H9 (cell line): ENCODE measurements around the gene RGS14. TPM values are rescaled to one million over a fixed set of nuclear protein-coding genes. Genes with fewer than 3 reads are reported as not detected.

Experiments used
- DNase-seq: peaks from one replicate; pipeline ENCODE4 v3.0.0-alpha.2; 2017
- H2AFZ ChIP-seq: one replicate; pipeline ENCODE4 v1.6.1; 2013; ENCODE audit warnings: mild to moderate bottlenecking, low read length, control low read depth, moderate library complexity
- H2AK5ac ChIP-seq: 2 replicates; pipeline ENCODE4 v1.6.1; 2013; ENCODE audit warnings: low read length, control low read depth, mixed read lengths; ENCODE audit not compliant: insufficient read length
- H2BK120ac ChIP-seq: one replicate; pipeline ENCODE4 v1.6.1; 2013; ENCODE audit warnings: low read depth, mild to moderate bottlenecking, low read length, control low read depth, inconsistent platforms; ENCODE audit not compliant: poor library complexity, severe bottlenecking
- H2BK12ac ChIP-seq: 2 replicates; pipeline ENCODE4 v1.6.1; 2013; ENCODE audit warnings: low read length, control low read depth, mixed read lengths, low read depth; ENCODE audit not compliant: insufficient read length
- H2BK15ac ChIP-seq: 2 replicates; pipeline ENCODE4 v1.6.1; 2013; ENCODE audit warnings: low read depth, low read length, control low read depth
- H2BK20ac ChIP-seq: one replicate; pipeline ENCODE4 v1.6.1; 2013; ENCODE audit warnings: low read depth, mild to moderate bottlenecking, low read length, control low read depth, inconsistent platforms; ENCODE audit not compliant: poor library complexity, severe bottlenecking
- H2BK5ac ChIP-seq: 2 replicates; pipeline ENCODE4 v1.6.1; 2013; ENCODE audit warnings: low read length, control low read depth, mixed read lengths; ENCODE audit not compliant: insufficient read length
- H3K14ac ChIP-seq: 2 replicates; pipeline ENCODE4 v1.6.1; 2013; ENCODE audit warnings: low read length, control low read depth; ENCODE audit not compliant: insufficient read depth
- H3K18ac ChIP-seq: 2 replicates; pipeline ENCODE4 v1.6.1; 2013; ENCODE audit warnings: low read depth, mild to moderate bottlenecking, mixed read lengths, low read length, control low read depth; ENCODE audit not compliant: insufficient read length
- H3K23ac ChIP-seq: 2 replicates; pipeline ENCODE4 v1.6.1; 2013; ENCODE audit warnings: low read length, control low read depth, mixed read lengths, low read depth; ENCODE audit not compliant: insufficient read length
- H3K23me2 ChIP-seq: 2 replicates; pipeline ENCODE4 v1.6.1; 2013; ENCODE audit warnings: low read depth, mild to moderate bottlenecking, mixed read lengths, low read length, control low read depth; ENCODE audit not compliant: insufficient read length, poor library complexity, severe bottlenecking
- H3K27ac ChIP-seq: 2 replicates; pipeline ENCODE4 v1.5.1; 2013; ENCODE audit warnings: low read length, control low read depth, mixed read lengths, low read depth; ENCODE audit not compliant: insufficient read length
- H3K27me3 ChIP-seq: 2 replicates; pipeline ENCODE4 v1.6.1; 2013; ENCODE audit warnings: low read length, control low read depth, inconsistent platforms; ENCODE audit not compliant: insufficient read depth
- H3K4ac ChIP-seq: 2 replicates; pipeline ENCODE4 v1.6.1; 2013; ENCODE audit warnings: low read depth, mild to moderate bottlenecking, control low read depth, inconsistent platforms, low read length, moderate library complexity
- H3K4me1 ChIP-seq: 2 replicates; pipeline ENCODE4 v1.6.1; 2013; ENCODE audit warnings: low read length, control low read depth, inconsistent platforms; ENCODE audit not compliant: insufficient read depth
- H3K4me2 ChIP-seq: 2 replicates; pipeline ENCODE4 v1.6.1; 2013; ENCODE audit warnings: low read length, control low read depth, mixed read lengths; ENCODE audit not compliant: insufficient read length, insufficient read depth
- H3K56ac ChIP-seq: 2 replicates; pipeline ENCODE4 v1.6.1; 2013; ENCODE audit warnings: low read depth, mild to moderate bottlenecking, mixed read lengths, low read length, control low read depth; ENCODE audit not compliant: insufficient read length
- H3K79me1 ChIP-seq: 2 replicates; pipeline ENCODE4 v1.6.1; 2013; ENCODE audit warnings: low read depth, mild to moderate bottlenecking, moderate library complexity, low read length, control low read depth, inconsistent platforms; ENCODE audit not compliant: insufficient read depth, poor library complexity, severe bottlenecking
- H3K79me2 ChIP-seq: 2 replicates; pipeline ENCODE4 v1.6.1; 2013; ENCODE audit warnings: low read length, control low read depth, inconsistent platforms; ENCODE audit not compliant: insufficient read depth
- H3K9ac ChIP-seq: 2 replicates; pipeline ENCODE4 v1.6.1; 2013; ENCODE audit warnings: low read length, control low read depth, mixed read lengths; ENCODE audit not compliant: insufficient read length; ENCODE audit errors: extremely low read depth
- H3K9me3 ChIP-seq: one replicate; pipeline ENCODE4 v1.6.1; 2013; ENCODE audit warnings: low read depth, low read length, inconsistent platforms; ENCODE audit not compliant: control insufficient read depth
- H3T11ph ChIP-seq: one replicate; pipeline ENCODE4 v1.6.1; 2013; ENCODE audit warnings: mild to moderate bottlenecking, low read length, control low read depth, inconsistent platforms
- H4K20me1 ChIP-seq: one replicate; pipeline ENCODE4 v1.6.1; 2013; ENCODE audit not compliant: control insufficient read depth, insufficient read length, insufficient read depth
- H4K5ac ChIP-seq: 2 replicates; pipeline ENCODE4 v1.6.1; 2013; ENCODE audit warnings: low read depth, mild to moderate bottlenecking, mixed read lengths, low read length, control low read depth; ENCODE audit not compliant: insufficient read length
- H4K8ac ChIP-seq: replicated peaks from 2 replicates; pipeline ENCODE4 v1.6.1; 2013; ENCODE audit warnings: low read length, control low read depth, mixed read lengths, low read depth; ENCODE audit not compliant: insufficient read length
- H4K91ac ChIP-seq: 2 replicates; pipeline ENCODE4 v1.6.1; 2013; ENCODE audit warnings: low read depth, mild to moderate bottlenecking, moderate library complexity, mixed read lengths, low read length, control low read depth; ENCODE audit not compliant: insufficient read length
- H3K27ac Mint-ChIP-seq, 3 experiments: 2 replicates in 2 of 3; 3 replicates in 1 of 3; pipeline ENCODE4 v1.8.0; 2020 to 2021; ENCODE audit warnings: mixed read lengths in 3 of 3, mild to moderate bottlenecking in 1 of 3, moderate library complexity in 1 of 3
- H3K27me3 Mint-ChIP-seq: 2 replicates; pipeline ENCODE4 v1.8.0; 2021; ENCODE audit warnings: low read depth, mild to moderate bottlenecking, moderate library complexity, mixed read lengths
- H3K36me3 Mint-ChIP-seq, 3 experiments: 2 replicates in 2 of 3; 3 replicates in 1 of 3; pipeline ENCODE4 v1.8.0; 2020 to 2021; ENCODE audit warnings: low read depth in 3 of 3, mixed read lengths in 3 of 3; ENCODE audit not compliant: insufficient read depth in 1 of 3
- H3K4me1 Mint-ChIP-seq, 2 experiments: 2 replicates each; pipeline ENCODE4 v1.8.0; 2020; ENCODE audit warnings: mixed read lengths in 2 of 2
- H3K4me3 Mint-ChIP-seq, 2 experiments: 2 replicates in 1 of 2; 3 replicates in 1 of 2; pipeline ENCODE4 v1.8.0; 2020 to 2021; ENCODE audit warnings: mild to moderate bottlenecking in 2 of 2, mixed read lengths in 2 of 2, moderate library complexity in 1 of 2
- H3K9me3 Mint-ChIP-seq, 2 experiments: 2 replicates in 1 of 2; 3 replicates in 1 of 2; pipeline ENCODE4 v1.8.0; 2020; ENCODE audit warnings: mild to moderate bottlenecking in 2 of 2, mixed read lengths in 2 of 2, moderate library complexity in 1 of 2
- WGBS: extraction: QIAGEN DNeasy Blood & Tissue Kit; methylation state at CpG from one replicate; pipeline ENCODE4 v1.1.7; 2013; ENCODE audit warnings: missing lambda C conversion rate, low lambda C conversion rate, mixed read lengths; ENCODE audit not compliant: insufficient read length; ENCODE audit errors: extremely low coverage; 5-methylcytosine and 5-hydroxymethylcytosine counted together
- total RNA-seq: library from RNA; stranded (reverse); gene quantifications from 2 replicates; pipeline ENCODE4 v1.2.1, GENCODE V29; 2021
- TF ChIP-seq, protein P1 (sequence below): fragments of 200-600 bp; sonication (generic); conservative IDR thresholded peaks from 3 replicates; pipeline ENCODE4 v1.8.0; 2021; ENCODE audit warnings: antibody characterized with exemption, mild to moderate bottlenecking

RGS14 gene
- total RNA-seq, 1 experiment from 2014 or later = 12.3 TPM

DNA sequence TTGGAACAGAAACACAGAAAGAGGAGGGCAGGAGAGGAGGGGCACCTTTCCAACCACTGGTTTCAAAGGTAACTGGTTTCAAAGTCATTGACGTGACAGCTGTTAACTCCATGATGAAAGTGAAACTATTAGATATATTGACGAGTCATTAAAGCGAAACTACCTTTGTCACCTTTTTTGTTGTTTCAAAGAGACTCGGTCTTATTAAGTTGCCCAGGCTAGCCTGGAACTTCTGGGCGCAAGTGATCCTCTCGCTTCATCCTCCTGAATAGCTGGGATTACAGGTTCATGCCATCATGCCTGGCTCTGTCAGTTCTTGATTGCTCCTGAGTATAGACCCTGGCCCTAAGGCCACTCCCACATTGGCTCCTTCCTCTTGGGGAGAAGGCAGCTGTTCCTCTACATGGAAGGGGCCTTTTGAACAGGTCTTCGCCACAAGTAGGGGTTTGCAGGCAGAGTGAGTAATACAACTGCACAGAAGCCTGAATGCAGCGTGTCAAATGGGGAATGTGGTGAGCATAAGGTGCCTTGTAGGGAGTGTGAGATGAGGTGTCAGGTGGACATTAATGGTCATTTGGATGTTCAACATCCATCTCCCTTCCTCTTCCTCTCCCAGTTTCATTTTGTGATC lies 55.0 kb downstream of the RGS14 start:
- no peak overlapping the region for H3K56ac ChIP-seq
- H3K27ac Mint-ChIP-seq = no peak overlapping the region
- H3K4me3 Mint-ChIP-seq = no peak overlapping the region
- H4K8ac ChIP-seq = no peak overlapping the region
- no peaks in the 10 kb centered on the region for H4K20me1 ChIP-seq
- no peak overlapping the region for H2AFZ ChIP-seq
- no peak overlapping the region for H3K4ac ChIP-seq
- no peak overlapping the region for H2BK120ac ChIP-seq
- H3K23ac ChIP-seq = no peak overlapping the region
- no peak overlapping the region for H3K4me2 ChIP-seq
- H3K4me1 Mint-ChIP-seq = peaks cover 0 to 2% of the 10 kb centered on the region in 2 experiments; a peak in 1 of 4 replicates
- H3K9me3 Mint-ChIP-seq = no peaks in the 10 kb centered on the region; a peak in 1 of 5 replicates
- no peaks in the 10 kb centered on the region for H3K27me3 ChIP-seq
- TF ChIP-seq, protein P1, sequence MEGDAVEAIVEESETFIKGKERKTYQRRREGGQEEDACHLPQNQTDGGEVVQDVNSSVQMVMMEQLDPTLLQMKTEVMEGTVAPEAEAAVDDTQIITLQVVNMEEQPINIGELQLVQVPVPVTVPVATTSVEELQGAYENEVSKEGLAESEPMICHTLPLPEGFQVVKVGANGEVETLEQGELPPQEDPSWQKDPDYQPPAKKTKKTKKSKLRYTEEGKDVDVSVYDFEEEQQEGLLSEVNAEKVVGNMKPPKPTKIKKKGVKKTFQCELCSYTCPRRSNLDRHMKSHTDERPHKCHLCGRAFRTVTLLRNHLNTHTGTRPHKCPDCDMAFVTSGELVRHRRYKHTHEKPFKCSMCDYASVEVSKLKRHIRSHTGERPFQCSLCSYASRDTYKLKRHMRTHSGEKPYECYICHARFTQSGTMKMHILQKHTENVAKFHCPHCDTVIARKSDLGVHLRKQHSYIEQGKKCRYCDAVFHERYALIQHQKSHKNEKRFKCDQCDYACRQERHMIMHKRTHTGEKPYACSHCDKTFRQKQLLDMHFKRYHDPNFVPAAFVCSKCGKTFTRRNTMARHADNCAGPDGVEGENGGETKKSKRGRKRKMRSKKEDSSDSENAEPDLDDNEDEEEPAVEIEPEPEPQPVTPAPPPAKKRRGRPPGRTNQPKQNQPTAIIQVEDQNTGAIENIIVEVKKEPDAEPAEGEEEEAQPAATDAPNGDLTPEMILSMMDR = no peak
- no peak overlapping the region; the same call in 1 of the 2 replicates for H3K14ac ChIP-seq
- H3K79me1 ChIP-seq = no peaks in the 10 kb centered on the region
- no peaks in the 10 kb centered on the region for H3K36me3 Mint-ChIP-seq
- no peak overlapping the region for H3T11ph ChIP-seq
- DNase-seq = no peak
- H2BK15ac ChIP-seq = no peak overlapping the region
- no peaks in the 10 kb centered on the region for H3K23me2 ChIP-seq
- no peak overlapping the region for H2AK5ac ChIP-seq
- no CpG with 5 or more reads among the region's 8 CpGs for WGBS
- no peak overlapping the region for H3K9ac ChIP-seq
- H3K27ac ChIP-seq = no peak overlapping the region
- H3K9me3 ChIP-seq = no peaks in the 10 kb centered on the region
- H2BK5ac ChIP-seq = no peak overlapping the region
- no peak overlapping the region for H2BK12ac ChIP-seq
- H3K18ac ChIP-seq = no peak overlapping the region
- H3K4me1 ChIP-seq = no peaks in the 10 kb centered on the region
- H2BK20ac ChIP-seq = no peak overlapping the region
- no peaks in the 10 kb centered on the region for H3K79me2 ChIP-seq
- H4K91ac ChIP-seq = no peak overlapping the region
- H4K5ac ChIP-seq = no peak overlapping the region
- peaks cover 73% of the 10 kb centered on the region for H3K27me3 Mint-ChIP-seq
